Activated CD8-positive, alpha-beta T cell treated with anti-CD3 and anti-CD28 coated beads for 36 hours (primary cell): Measurements from ENCODE around the gene FTHL17. TPM values are rescaled to one million over a fixed set of nuclear protein-coding genes. Genes with fewer than 3 reads are reported as not detected.

Experiments used
- ATAC-seq: fragments of 200-7000 bp; cut with Tn5 transposase; one replicate; pipeline ENCODE4 v1.10.0; 2021; ENCODE audit warnings: mild to moderate bottlenecking, moderate library complexity
- CTCF ChIA-PET: fragments of 350-600 bp; sonication (Branson Sonifier 250); formaldehyde crosslinking; loops from one replicate; lab custom pipeline; 2021; ENCODE audit warnings: antibody characterized with exemption; lab: Charles Lee
- POLR2A ChIA-PET: fragments of 350-600 bp; sonication (Branson Sonifier 250); formaldehyde crosslinking; loops from one replicate; lab custom pipeline; 2021; ENCODE audit warnings: antibody characterized with exemption; lab: Charles Lee
- DNase-seq: peaks from one replicate; pipeline ENCODE4 v3.0.0-alpha.2; 2020
- H3K27ac Mint-ChIP-seq: one replicate; pipeline ENCODE4 v1.8.0; 2021; ENCODE audit warnings: mild to moderate bottlenecking, mixed read lengths
- H3K27me3 Mint-ChIP-seq: one replicate; pipeline ENCODE4 v1.8.0; 2021; ENCODE audit warnings: mixed read lengths
- H3K36me3 Mint-ChIP-seq: one replicate; pipeline ENCODE4 v1.8.0; 2021; ENCODE audit warnings: low read depth, mixed read lengths
- H3K4me1 Mint-ChIP-seq: one replicate; pipeline ENCODE4 v1.8.0; 2021; ENCODE audit warnings: low read depth, mixed read lengths
- H3K4me3 Mint-ChIP-seq: one replicate; pipeline ENCODE4 v1.8.0; 2021; ENCODE audit warnings: mild to moderate bottlenecking, moderate library complexity, mixed read lengths
- H3K9me3 Mint-ChIP-seq: one replicate; pipeline ENCODE4 v1.8.0; 2021; ENCODE audit warnings: mixed read lengths
- intact Hi-C: fragments of 100-400 bp; cut with micrococcal nuclease; formaldehyde crosslinking; loops from one replicate; pipeline ENCODE4 v1.10.0; 2022
- total RNA-seq, 2 experiments: library from RNA; stranded (reverse); gene quantifications; one replicate each; pipeline ENCODE4 v1.2.3, GENCODE V29; 2021
- TF ChIP-seq, protein P1 (sequence below): fragments of 200-600 bp; IDR thresholded peaks from one replicate; pipeline ENCODE4 v1.8.0; 2022; ENCODE audit warnings: antibody characterized with exemption, mild to moderate bottlenecking

FTHL17 gene
- total RNA-seq, 2 experiments from 2014 or later, result not detected

DNA sequence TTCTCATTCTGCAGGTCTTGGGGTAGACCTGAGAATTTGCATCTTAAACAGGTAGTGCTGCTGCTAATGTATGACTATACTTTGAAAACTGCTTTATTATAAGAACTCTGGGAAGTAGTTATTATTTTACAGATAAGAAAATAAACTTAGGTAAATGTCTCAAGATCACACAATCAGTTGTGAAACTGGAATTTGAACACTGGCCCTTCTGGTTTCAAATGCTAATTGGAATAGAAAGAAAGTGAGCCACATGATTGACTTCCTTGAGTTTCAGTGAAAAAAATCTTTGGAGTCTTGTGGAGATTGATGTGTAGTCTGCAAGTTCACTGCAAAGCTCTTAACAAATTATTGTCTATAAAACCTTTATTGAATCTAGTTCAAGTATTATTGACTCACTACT is 44.5 kb downstream of the FTHL17 start:
- Mint-ChIP-seq H3K9me3 (no peaks in the 10 kb centered on the region), H3K36me3 (no peaks in the 10 kb centered on the region), H3K4me1 (no peaks in the 10 kb centered on the region), H3K27me3 (peaks cover 5% of the 10 kb centered on the region), H3K27ac (no peak overlapping the region), H3K4me3 (no peak overlapping the region)
- intact Hi-C loops, result no loop called here
- TF ChIP-seq, protein P1, sequence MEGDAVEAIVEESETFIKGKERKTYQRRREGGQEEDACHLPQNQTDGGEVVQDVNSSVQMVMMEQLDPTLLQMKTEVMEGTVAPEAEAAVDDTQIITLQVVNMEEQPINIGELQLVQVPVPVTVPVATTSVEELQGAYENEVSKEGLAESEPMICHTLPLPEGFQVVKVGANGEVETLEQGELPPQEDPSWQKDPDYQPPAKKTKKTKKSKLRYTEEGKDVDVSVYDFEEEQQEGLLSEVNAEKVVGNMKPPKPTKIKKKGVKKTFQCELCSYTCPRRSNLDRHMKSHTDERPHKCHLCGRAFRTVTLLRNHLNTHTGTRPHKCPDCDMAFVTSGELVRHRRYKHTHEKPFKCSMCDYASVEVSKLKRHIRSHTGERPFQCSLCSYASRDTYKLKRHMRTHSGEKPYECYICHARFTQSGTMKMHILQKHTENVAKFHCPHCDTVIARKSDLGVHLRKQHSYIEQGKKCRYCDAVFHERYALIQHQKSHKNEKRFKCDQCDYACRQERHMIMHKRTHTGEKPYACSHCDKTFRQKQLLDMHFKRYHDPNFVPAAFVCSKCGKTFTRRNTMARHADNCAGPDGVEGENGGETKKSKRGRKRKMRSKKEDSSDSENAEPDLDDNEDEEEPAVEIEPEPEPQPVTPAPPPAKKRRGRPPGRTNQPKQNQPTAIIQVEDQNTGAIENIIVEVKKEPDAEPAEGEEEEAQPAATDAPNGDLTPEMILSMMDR, result no peak
- POLR2A ChIA-PET, result no interaction called here
- no peak for DNase-seq
- no peak for ATAC-seq
- CTCF ChIA-PET, result no interaction called here

DNA sequence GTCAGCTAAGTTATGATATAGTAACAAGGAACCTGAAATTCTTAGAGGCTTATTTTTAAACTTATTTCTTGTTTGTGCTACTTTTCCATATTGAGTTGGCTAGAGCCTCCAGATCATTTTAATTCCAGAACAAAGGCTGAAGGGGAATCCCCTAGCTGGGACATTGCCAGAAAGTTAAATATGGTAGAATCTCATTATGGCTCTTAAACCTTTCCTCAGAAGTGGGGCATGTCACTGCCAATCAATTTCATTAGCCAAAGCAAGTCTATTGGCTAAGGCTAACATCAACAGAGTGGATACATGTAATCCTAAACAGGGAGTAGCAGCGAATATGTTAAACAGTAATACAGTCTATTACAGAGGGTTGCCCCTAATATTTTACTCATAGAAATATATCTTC is 47.0 kb downstream of the FTHL17 start:
- intact Hi-C loops, result no loop called here

DNA sequence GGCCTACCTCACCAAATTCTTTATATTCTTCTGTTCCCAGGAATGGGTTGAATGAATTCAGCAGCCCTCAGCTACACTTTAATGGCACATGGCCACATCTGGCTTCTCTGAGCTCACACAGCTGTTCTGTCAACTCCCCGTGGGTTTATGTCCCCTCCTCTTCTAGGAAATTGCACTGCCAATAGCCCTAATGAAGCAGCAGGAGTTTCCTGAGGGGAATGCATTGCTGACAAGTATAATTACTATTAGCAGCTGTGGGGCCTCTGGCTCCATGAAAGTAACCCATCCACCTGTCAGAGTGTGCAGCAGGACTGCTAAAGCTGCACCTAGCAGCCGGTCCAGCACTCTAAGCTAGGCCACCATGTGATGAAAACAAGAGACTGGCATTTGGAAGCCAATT is 50.3 kb downstream of the FTHL17 start:
- POLR2A ChIA-PET, result no interaction called here
- H3K9me3 Mint-ChIP-seq, result no peaks in the 10 kb centered on the region

More for the DNA sequence above, 47.0 kb downstream of the FTHL17 start:
- POLR2A ChIA-PET, result no interaction called here
- Mint-ChIP-seq H3K36me3 (no peaks in the 10 kb centered on the region), H3K4me3 (no peak overlapping the region), H3K27ac (no peak overlapping the region), H3K9me3 (no peaks in the 10 kb centered on the region), H3K4me1 (no peaks in the 10 kb centered on the region), H3K27me3 (peaks cover 2% of the 10 kb centered on the region)
- CTCF ChIA-PET, result interaction anchor here (1.2 to 1.9 kb wide), 2 partner anchors 9 to 12 kb away, joined by 4 to 8 read pairs; no protein-coding TSS in a partner anchor
- TF ChIP-seq, protein P1, result no peak
- DNase-seq (no peak), ATAC-seq (no peak)

More for the DNA sequence above, 50.3 kb downstream of the FTHL17 start:
- Mint-ChIP-seq H3K27ac (no peak overlapping the region), H3K36me3 (no peaks in the 10 kb centered on the region), H3K4me1 (no peaks in the 10 kb centered on the region), H3K4me3 (no peak overlapping the region), H3K27me3 (peaks cover 2% of the 10 kb centered on the region)
- CTCF ChIA-PET, result interaction anchor here (1.2 kb wide), 1 partner anchor 15 kb away, joined by 3 read pairs; no protein-coding TSS in a partner anchor
- DNase-seq (no peak), ATAC-seq (no peak)
- intact Hi-C loops, result no loop called here
- TF ChIP-seq, protein P1, result no peak

Other genes starting within 250 kb of the FTHL17 start
- 10 to 100 TPM; 15.5 to 16.5 TPM for gene TAB3, start 182.8 kb downstream of the FTHL17 start, total RNA-seq